Activated CD4-positive, alpha-beta T cell treated with anti-CD3 and anti-CD28 coated beads for 36 hours (primary cell): ENCODE results near the gene PGLYRP2. TPM values are rescaled to one million over a fixed set of nuclear protein-coding genes. Genes with fewer than 3 reads are reported as not detected.

Source experiments
- ATAC-seq: fragments of 200-7000 bp; cut with Tn5 transposase; one replicate; pipeline ENCODE4 v1.10.0; 2021; ENCODE audit warnings: mild to moderate bottlenecking, moderate library complexity
- CTCF ChIA-PET: fragments of 350-600 bp; sonication (Branson Sonifier 250); formaldehyde crosslinking; loops from one replicate; lab custom pipeline; 2021; ENCODE audit warnings: antibody characterized with exemption; lab: Charles Lee
- POLR2A ChIA-PET: fragments of 350-600 bp; sonication (Branson Sonifier 250); formaldehyde crosslinking; loops from one replicate; lab custom pipeline; 2021; ENCODE audit warnings: antibody characterized with exemption, inconsistent platforms; lab: Charles Lee
- DNase-seq: peaks from one replicate; pipeline ENCODE4 v3.0.0-alpha.2; 2020
- H3K27ac Mint-ChIP-seq: one replicate; pipeline ENCODE4 v1.8.0; 2021; ENCODE audit warnings: mixed read lengths
- H3K27me3 Mint-ChIP-seq: one replicate; pipeline ENCODE4 v1.8.0; 2021; ENCODE audit warnings: mixed read lengths
- H3K36me3 Mint-ChIP-seq: one replicate; pipeline ENCODE4 v1.8.0; 2021; ENCODE audit warnings: low read depth, mixed read lengths
- H3K4me1 Mint-ChIP-seq: one replicate; pipeline ENCODE4 v1.8.0; 2021; ENCODE audit warnings: mixed read lengths
- H3K4me3 Mint-ChIP-seq: one replicate; pipeline ENCODE4 v1.8.0; 2021; ENCODE audit warnings: mild to moderate bottlenecking, moderate library complexity, mixed read lengths
- H3K9me3 Mint-ChIP-seq: one replicate; pipeline ENCODE4 v1.8.0; 2021; ENCODE audit warnings: low read depth, mixed read lengths
- intact Hi-C, 2 experiments: fragments of 100-400 bp; cut with DNase I in 1 of 2; cut with micrococcal nuclease in 1 of 2; formaldehyde crosslinking; loops; one replicate each; pipeline versions ENCODE4 v1.14.2 to v1.15.1; 2022 to 2024; cut with DNase I, micrococcal nuclease
- total RNA-seq, 2 experiments: library from RNA; stranded (reverse); gene quantifications; one replicate each; pipeline ENCODE4 v1.2.3, GENCODE V29; 2021

The PGLYRP2 gene
- total RNA-seq, 2 experiments from 2014 or later = 0.14 TPM; not detected in 1

GRCh38 chr19:15453906-15454860 lies 25.1 kb downstream of the PGLYRP2 start:
- DNase-seq (no peak), ATAC-seq (no peak)
- intact Hi-C loops = no loop called here
- Mint-ChIP-seq H3K27ac (no peak overlapping the region), H3K4me1 (peaks cover 11% of the 10 kb centered on the region), H3K27me3 (no peaks in the 10 kb centered on the region), H3K36me3 (peaks cover 61% of the 10 kb centered on the region), H3K9me3 (no peaks in the 10 kb centered on the region), H3K4me3 (no peak overlapping the region)
- POLR2A ChIA-PET = interaction anchor here (0.6 to 1.0 kb wide), 3 partner anchors 9 to 654 kb away, joined by 3 to 4 read pairs (median 3); no protein-coding TSS in a partner anchor
- CTCF ChIA-PET = interaction anchor here (0.5 kb wide), 1 partner anchor 1047 kb away, joined by 3 read pairs; no protein-coding TSS in a partner anchor

DNA sequence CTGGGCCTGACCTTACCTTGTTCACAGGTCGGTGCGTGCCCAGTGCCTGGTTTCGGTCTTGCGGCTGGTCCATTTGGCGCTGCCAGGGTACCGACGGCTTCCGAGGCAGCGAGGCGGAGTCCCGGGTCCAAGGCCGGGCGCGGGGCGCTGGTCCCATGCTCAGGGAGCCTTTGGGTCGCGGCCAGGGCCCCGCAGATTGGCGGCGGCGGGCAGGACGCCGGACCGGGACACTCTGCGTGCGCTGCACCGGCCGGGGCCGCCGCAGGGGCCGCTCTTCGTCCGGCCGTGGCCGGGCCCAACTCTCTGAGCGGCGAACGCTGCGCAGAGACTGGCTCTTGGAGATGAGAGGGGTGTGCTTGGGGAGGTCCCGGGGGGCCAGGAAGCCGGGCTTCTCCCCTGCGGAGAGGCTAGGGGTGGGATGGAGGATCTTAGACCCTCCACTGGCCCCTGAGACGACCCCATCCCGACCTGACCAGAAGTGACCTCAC lies 26.2 kb downstream of the PGLYRP2 start:
- Mint-ChIP-seq H3K36me3 (peaks cover 56% of the 10 kb centered on the region), H3K27ac (no peak overlapping the region), H3K27me3 (no peaks in the 10 kb centered on the region), H3K9me3 (no peaks in the 10 kb centered on the region), H3K4me3 (no peak overlapping the region), H3K4me1 (peaks cover 17% of the 10 kb centered on the region)
- DNase-seq = no peak
- ATAC-seq = no peak
- POLR2A ChIA-PET = interaction anchor here (0.6 to 1.0 kb wide), 2 partner anchors 10 to 103 kb away, joined by 3 to 4 read pairs; no protein-coding TSS in a partner anchor
- intact Hi-C loops = no loop called here
- CTCF ChIA-PET = no interaction called here

GRCh38 chr19:15452111-15453047 lies 26.9 kb downstream of the PGLYRP2 start:
- no peaks in the 10 kb centered on the region for H3K9me3 Mint-ChIP-seq
- ATAC-seq (no peak), DNase-seq (peak; percentile 49)
- peaks cover 17% of the 10 kb centered on the region for H3K4me1 Mint-ChIP-seq
- CTCF ChIA-PET = interaction anchor here (0.5 to 3.0 kb wide), 6 partner anchors 8 to 680 kb away, joined by 3 to 15 read pairs (median 3); partner anchors contain the start of gene AKAP8L
- intact Hi-C loops = no loop called here
- no peaks in the 10 kb centered on the region for H3K27me3 Mint-ChIP-seq
- no peak overlapping the region for H3K27ac Mint-ChIP-seq
- POLR2A ChIA-PET = interaction anchor here (0.5 to 0.7 kb wide), 2 partner anchors 8 to 11 kb away, joined by 3 to 5 read pairs; no protein-coding TSS in a partner anchor
- peaks cover 51% of the 10 kb centered on the region for H3K36me3 Mint-ChIP-seq
- no peak overlapping the region for H3K4me3 Mint-ChIP-seq

- peak overlapping the region; percentile 48 for H3K4me3 Mint-ChIP-seq
- intact Hi-C loops = loop anchor here (1.0 kb wide), 2 partner anchors 13 to 31 kb away; no protein-coding TSS in a partner anchor
Measured at GRCh38 chr19:15450528-15450890, 28.8 kb downstream of the PGLYRP2 start.

GRCh38 chr19:15449620-15450527 lies 29.4 kb downstream of the PGLYRP2 start, which contains the start of gene WIZ:
Gene WIZ, minus strand, starts transcription at chr19:15449956. Its CDS starts 1,649 bp downstream, at chr19:15448307.
- H3K9me3 Mint-ChIP-seq = no peaks in the 10 kb centered on the region
- intact Hi-C loops = loop anchor here (1.0 kb wide), 3 partner anchors 13 to 31 kb away; no protein-coding TSS in a partner anchor
- H3K27ac Mint-ChIP-seq = peak within 1 kb of the TSS; percentile 79

More at GRCh38 chr19:15450528-15450890, 28.8 kb downstream of the PGLYRP2 start:
- Mint-ChIP-seq H3K27me3 (no peaks in the 10 kb centered on the region), H3K9me3 (no peaks in the 10 kb centered on the region), H3K4me1 (peaks cover 17% of the 10 kb centered on the region), H3K36me3 (peaks cover 40% of the 10 kb centered on the region), H3K27ac (peak overlapping the region; percentile 79)
- DNase-seq = no peak
- ChIA-PET POLR2A (no interaction called here), CTCF (interaction anchor here (0.8 to 3.0 kb wide), 4 partner anchors 10 to 105 kb away, joined by 3 to 15 read pairs (median 6); partner anchors contain the start of gene AKAP8L)
- ATAC-seq = no peak

DNA sequence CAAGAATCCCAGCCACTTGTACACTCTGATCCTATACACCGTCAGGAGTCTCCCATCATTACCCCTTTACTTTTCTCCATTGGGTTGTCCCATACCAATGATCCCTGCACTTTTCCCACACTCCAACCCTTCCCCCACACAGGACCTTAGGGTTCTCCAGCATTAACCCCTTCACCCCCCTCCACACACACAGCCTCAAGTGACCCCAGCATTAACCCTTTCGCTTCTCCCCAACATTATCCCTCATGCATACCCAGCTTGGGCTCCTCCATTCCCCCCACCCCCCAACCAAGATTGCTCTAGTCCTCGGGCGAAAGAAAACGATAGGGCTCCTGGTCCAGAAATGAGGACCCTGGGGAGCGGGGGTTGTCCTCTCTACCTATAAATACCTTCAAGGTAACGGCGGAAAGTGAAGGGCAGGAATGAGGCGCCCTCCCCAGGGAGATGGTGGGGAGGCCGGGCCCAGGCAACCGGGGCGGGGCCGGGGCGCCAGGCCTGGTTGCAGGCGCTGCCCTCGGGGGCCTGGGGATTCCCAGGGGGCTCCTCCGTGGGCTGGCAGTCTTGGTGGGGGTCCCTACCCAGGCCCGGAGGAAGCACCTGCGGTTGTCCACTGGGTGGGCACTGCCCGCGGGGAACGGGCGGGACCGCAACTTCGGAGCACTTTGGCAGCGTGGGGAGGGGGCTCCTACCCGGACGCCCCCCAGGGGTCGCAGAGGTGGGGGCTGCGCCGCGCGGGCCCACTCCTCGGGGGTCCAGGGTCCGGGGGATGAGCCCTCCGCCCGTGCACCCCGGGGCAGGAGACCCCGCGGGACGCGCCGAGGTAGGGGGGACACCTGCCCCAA lies 30.3 kb downstream of the PGLYRP2 start:
- H3K4me3 Mint-ChIP-seq = peak overlapping the region; percentile 55
- DNase-seq (no peak), ATAC-seq (no peak)
- no peaks in the 10 kb centered on the region for H3K9me3 Mint-ChIP-seq
- H3K27me3 Mint-ChIP-seq = no peaks in the 10 kb centered on the region
- intact Hi-C loops = loop anchor here in 1 of 2 experiments (1.0 kb wide), 1 partner anchor 17 kb away; no protein-coding TSS in a partner anchor
- H3K36me3 Mint-ChIP-seq = peaks cover 28% of the 10 kb centered on the region
- CTCF ChIA-PET = no interaction called here
- peaks cover 17% of the 10 kb centered on the region for H3K4me1 Mint-ChIP-seq
- H3K27ac Mint-ChIP-seq = peak overlapping the region; percentile 21
- POLR2A ChIA-PET = interaction anchor here (0.5 kb wide), 1 partner anchor 14 kb away, joined by 5 read pairs; no protein-coding TSS in a partner anchor

More at GRCh38 chr19:15449620-15450527, 29.4 kb downstream of the PGLYRP2 start, which contains the start of gene WIZ:
- Mint-ChIP-seq H3K4me1 (peaks cover 17% of the 10 kb centered on the region), H3K4me3 (peak within 1 kb of the TSS; percentile 55), H3K27me3 (no peaks in the 10 kb centered on the region), H3K36me3 (peaks cover 35% of the 10 kb centered on the region)
- ChIA-PET CTCF (interaction anchor here (0.8 to 3.0 kb wide), 4 partner anchors 10 to 105 kb away, joined by 3 to 15 read pairs (median 6); partner anchors contain the start of gene AKAP8L), POLR2A (interaction anchor here (0.5 kb wide), 1 partner anchor 13 kb away, joined by 5 read pairs; no protein-coding TSS in a partner anchor)
- ATAC-seq (peak; percentile 68), DNase-seq (peak; percentile 90)

DNA sequence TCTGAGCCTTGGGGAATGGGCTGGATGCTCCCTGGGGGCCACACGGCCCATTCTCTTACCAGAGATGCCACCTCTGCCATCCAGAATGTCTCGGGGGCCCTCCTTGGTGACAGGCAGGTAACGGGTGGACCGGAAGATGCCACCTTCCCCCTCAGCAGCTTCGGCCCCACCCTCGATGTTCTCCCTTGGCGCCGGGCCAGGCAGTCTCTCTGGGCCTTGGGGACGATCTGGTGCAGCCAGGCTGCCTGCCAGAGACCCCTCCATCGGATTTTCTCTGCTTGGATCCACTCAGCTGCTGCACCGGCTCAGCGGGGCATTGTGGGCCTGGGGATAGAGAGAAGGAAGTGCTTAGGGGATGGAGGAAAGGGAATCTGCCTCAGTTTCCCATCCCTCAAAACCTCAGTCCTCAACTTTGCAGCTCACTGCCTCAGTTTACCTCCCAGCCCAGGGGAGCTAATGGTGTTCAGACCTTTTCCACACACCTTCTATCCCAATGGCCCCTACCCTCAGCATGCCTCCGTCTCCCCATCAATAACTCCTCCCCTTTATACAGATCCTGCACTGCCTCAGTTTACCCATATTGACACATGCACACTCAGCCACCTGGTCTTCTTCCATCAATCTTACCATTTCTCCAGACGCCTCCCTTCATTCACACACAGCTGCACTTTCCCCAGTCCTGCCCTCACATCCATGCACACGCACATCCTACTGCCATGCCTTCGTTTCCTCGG lies 31.1 kb downstream of the PGLYRP2 start:
- H3K27me3 Mint-ChIP-seq = no peaks in the 10 kb centered on the region
- ATAC-seq (no peak), DNase-seq (no peak)
- no peaks in the 10 kb centered on the region for H3K9me3 Mint-ChIP-seq
- intact Hi-C loops = no loop called here
- H3K36me3 Mint-ChIP-seq = peaks cover 21% of the 10 kb centered on the region
- H3K4me1 Mint-ChIP-seq = peaks cover 17% of the 10 kb centered on the region
- H3K4me3 Mint-ChIP-seq = peak overlapping the region; percentile 55
- ChIA-PET POLR2A (interaction anchor here (1.1 kb wide), 1 partner anchor 69 kb away, joined by 3 read pairs; the partner anchor contains the start of gene AKAP8), CTCF (no interaction called here)
- peak overlapping the region; percentile 21 for H3K27ac Mint-ChIP-seq

- ChIA-PET CTCF (interaction anchor here (0.5 to 1.0 kb wide), 2 partner anchors 27 to 272 kb away, joined by 3 read pairs; no protein-coding TSS in a partner anchor), POLR2A (interaction anchor here (1.1 kb wide), 1 partner anchor 68 kb away, joined by 3 read pairs; the partner anchor contains the start of gene AKAP8)
- no peaks in the 10 kb centered on the region for H3K9me3 Mint-ChIP-seq
- ATAC-seq (no peak), DNase-seq (no peak)
- peaks cover 13% of the 10 kb centered on the region for H3K36me3 Mint-ChIP-seq
- intact Hi-C loops = no loop called here
- H3K4me1 Mint-ChIP-seq = peaks cover 17% of the 10 kb centered on the region
- H3K27ac Mint-ChIP-seq = no peak overlapping the region
- no peak overlapping the region for H3K4me3 Mint-ChIP-seq
- no peaks in the 10 kb centered on the region for H3K27me3 Mint-ChIP-seq
Measured at GRCh38 chr19:15447057-15447456, 32.2 kb downstream of the PGLYRP2 start.
